IMR-90 (cell line): ENCODE results near the gene IL1RAPL1. TPM values are rescaled to one million over a fixed set of nuclear protein-coding genes. Genes with fewer than 3 reads are reported as not detected.

Source experiments
- ATAC-seq: fragments of 200-7000 bp; cut with Tn5 transposase; 2 replicates; pipeline ENCODE4 v1.9.1; 2020; ENCODE audit warnings: low read depth, mild to moderate bottlenecking, moderate library complexity
- BruUV-seq: library from RNA; stranded (reverse); fragments of 400-500 nt; replicated peaks from 2 replicates; lab custom pipeline; 2021; lab: Mats Ljungman, UMichigan
- CTCF ChIA-PET: fragments of 300-600 bp; formaldehyde crosslinking; extraction: SDS; loops from one replicate; lab custom pipeline; 2021; ENCODE audit warnings: antibody characterized with exemption; lab: Yijun Ruan, JAX
- POLR2A ChIA-PET: fragments of 300-600 bp; sonication (Branson Sonifier 250); formaldehyde crosslinking; loops from one replicate; lab custom pipeline; 2022; ENCODE audit warnings: antibody characterized with exemption; ENCODE audit not compliant: unreplicated experiment; lab: Charles Lee
- DNase-seq: peaks from one replicate; pipeline ENCODE4 v3.0.0; 2013
- H2AFZ ChIP-seq: replicated peaks from 2 replicates; pipeline ENCODE3; 2013; ENCODE audit warnings: low read length, mild to moderate bottlenecking; ENCODE audit not compliant: poor library complexity
- H2AK5ac ChIP-seq: 2 replicates; pipeline ENCODE4 v1.6.1; 2013; ENCODE audit warnings: low read depth, low read length, inconsistent platforms
- H2AK9ac ChIP-seq: replicated peaks from 2 replicates; pipeline ENCODE3; 2013; ENCODE audit warnings: mild to moderate bottlenecking, low read depth, low read length, moderate library complexity; ENCODE audit not compliant: poor library complexity
- H2BK120ac ChIP-seq: 2 replicates; pipeline ENCODE4 v1.6.1; 2013; ENCODE audit warnings: low read depth, low read length, inconsistent platforms
- H2BK15ac ChIP-seq: 3 replicates; pipeline ENCODE4 v1.6.1; 2013; ENCODE audit warnings: low read depth, low read length, inconsistent platforms
- H2BK20ac ChIP-seq: 2 replicates; pipeline ENCODE4 v1.6.1; 2013; ENCODE audit warnings: low read depth, mild to moderate bottlenecking, inconsistent platforms, low read length, moderate library complexity
- H2BK5ac ChIP-seq: 2 replicates; pipeline ENCODE4 v1.6.1; 2013; ENCODE audit warnings: mild to moderate bottlenecking, low read depth, low read length, inconsistent platforms; ENCODE audit not compliant: poor library complexity, severe bottlenecking
- H3K14ac ChIP-seq: replicated peaks from 2 replicates; pipeline ENCODE4 v1.6.1; 2013; ENCODE audit warnings: low read depth, low read length, inconsistent platforms
- H3K18ac ChIP-seq: 2 replicates; pipeline ENCODE4 v1.6.1; 2013; ENCODE audit warnings: low read depth, low read length, control low read depth
- H3K23ac ChIP-seq: 2 replicates; pipeline ENCODE4 v1.6.1; 2013; ENCODE audit warnings: low read depth, low read length, inconsistent platforms
- H3K27ac ChIP-seq: 2 replicates; pipeline ENCODE4 v1.5.1; 2013; ENCODE audit warnings: mild to moderate bottlenecking, control low read depth, low read length; ENCODE audit not compliant: insufficient read depth
- H3K27me3 ChIP-seq: 2 replicates; pipeline ENCODE4 v1.6.1; 2013; ENCODE audit warnings: low read length; ENCODE audit not compliant: control insufficient read depth, insufficient read depth
- H3K36me3 ChIP-seq: 2 replicates; pipeline ENCODE4 v1.6.1; 2013; ENCODE audit warnings: low read length, mixed read lengths; ENCODE audit not compliant: control insufficient read depth, insufficient read depth
- H3K4ac ChIP-seq: 2 replicates; pipeline ENCODE4 v1.6.1; 2013; ENCODE audit warnings: low read depth, low read length, inconsistent platforms
- H3K4me1 ChIP-seq: 2 replicates; pipeline ENCODE4 v1.6.1; 2013; ENCODE audit warnings: low read length, mixed read lengths; ENCODE audit not compliant: control insufficient read depth, insufficient read depth
- H3K4me2 ChIP-seq: 2 replicates; pipeline ENCODE4 v1.6.1; 2013; ENCODE audit warnings: low read depth, mild to moderate bottlenecking, control low read depth, low read length, moderate library complexity
- H3K4me3 ChIP-seq: 2 replicates; pipeline ENCODE4 v1.5.1; 2013; ENCODE audit warnings: low read depth, mild to moderate bottlenecking, control low read depth, low read length, moderate library complexity; ENCODE audit not compliant: insufficient read depth
- H3K56ac ChIP-seq: 2 replicates; pipeline ENCODE4 v1.6.1; 2013; ENCODE audit warnings: low read length, inconsistent platforms; ENCODE audit not compliant: insufficient read depth; ENCODE audit errors: extremely low read depth
- H3K79me1 ChIP-seq, 2 experiments: 2 replicates each; pipeline ENCODE4 v1.6.1; 2013; ENCODE audit warnings: low read length in 2 of 2, inconsistent platforms in 1 of 2, low read depth in 1 of 2
- H3K9ac ChIP-seq: 2 replicates; pipeline ENCODE4 v1.6.1; 2013; ENCODE audit warnings: low read depth, low read length, control low read depth
- H3K9me1 ChIP-seq: 2 replicates; pipeline ENCODE4 v1.6.1; 2013; ENCODE audit warnings: low read length, inconsistent platforms; ENCODE audit not compliant: insufficient read depth
- H3K9me3 ChIP-seq: 2 replicates; pipeline ENCODE4 v1.6.1; 2013; ENCODE audit warnings: low read length; ENCODE audit not compliant: control insufficient read depth, insufficient read depth
- H4K20me1 ChIP-seq: 2 replicates; pipeline ENCODE4 v1.6.1; 2013; ENCODE audit warnings: low read length, inconsistent platforms; ENCODE audit not compliant: insufficient read depth
- H4K5ac ChIP-seq: 2 replicates; pipeline ENCODE4 v1.6.1; 2013; ENCODE audit warnings: mild to moderate bottlenecking, low read depth, low read length, control low read depth
- H4K8ac ChIP-seq, 2 experiments: 2 replicates each; pipeline ENCODE4 v1.6.1; 2013; ENCODE audit warnings: low read depth in 2 of 2, low read length in 2 of 2, control low read depth in 1 of 2, inconsistent platforms in 1 of 2
- H4K91ac ChIP-seq: 2 replicates; pipeline ENCODE4 v1.6.1; 2013; ENCODE audit warnings: low read depth, low read length, inconsistent platforms; ENCODE audit not compliant: insufficient read depth
- MXI1 ChIP-seq: IDR thresholded peaks from 2 replicates; pipeline ENCODE4 v1.6.1; 2012; ENCODE audit warnings: low read depth, mild to moderate bottlenecking, low read length, moderate library complexity, borderline replicate concordance
- RCOR1 ChIP-seq: IDR thresholded peaks from 2 replicates; pipeline ENCODE4 v1.6.1; 2012; ENCODE audit warnings: mild to moderate bottlenecking, low read length, improper control_type of control experiment; ENCODE audit not compliant: insufficient replicate concordance
- RFX5 ChIP-seq: IDR thresholded peaks from 2 replicates; pipeline ENCODE4 v1.8.0; 2012; ENCODE audit warnings: low read depth, mild to moderate bottlenecking, low read length, moderate library complexity
- USF2 ChIP-seq: fragments of 150-350 bp; IDR thresholded peaks from 2 replicates; pipeline ENCODE4 v1.6.1; 2017; ENCODE audit warnings: mild to moderate bottlenecking, antibody characterized with exemption, low read length, low read depth
- WGBS, 2 experiments: methylation state at CpG; one replicate each; pipeline versions ENCODE4 v1.1.5 to v1.1.7; 2013; ENCODE audit warnings: missing lambda C conversion rate in 2 of 2; ENCODE audit not compliant: insufficient read length in 1 of 2; ENCODE audit errors: extremely low coverage in 2 of 2; 5-methylcytosine and 5-hydroxymethylcytosine counted together
- dilution Hi-C: fragments of 300-500 bp; cut with HindIII; formaldehyde crosslinking; loops from one replicate; pipeline ENCODE4 v1.14.3; 2018; ENCODE audit warnings: low sequenced_read_pairs; ENCODE audit not compliant: unreplicated experiment
- in situ Hi-C: fragments of 300-500 bp; cut with MboI; formaldehyde crosslinking; loops from 3 replicates; pipeline ENCODE4 v1.14.3; 2019; ENCODE audit warnings: low sequenced_read_pairs, inconsistent platforms, mixed read lengths
- intact Hi-C: fragments of 100-400 bp; cut with micrococcal nuclease; formaldehyde crosslinking; loops from 2 replicates; pipeline ENCODE4 v1.10.0; 2022
- polyA plus RNA-seq, 3 experiments: library from polyadenylated mRNA; depleted of rRNA; stranded (reverse); fragments of >200 nt; gene quantifications; 2 replicates each; pipeline ENCODE4 v1.2.3, GENCODE V29; 2012; ENCODE audit warnings: low replicate concordance in 1 of 3
- total RNA-seq: library from RNA; depleted of rRNA; stranded (reverse); fragments of >200 nt; gene quantifications from 2 replicates; pipeline ENCODE4 v1.2.3, GENCODE V29; 2012

Gene IL1RAPL1
- total and polyA plus RNA-seq, 2 of the 4 experiments (the other 2 are of a cell fraction) = 1.5 to 9.0 TPM

DNA sequence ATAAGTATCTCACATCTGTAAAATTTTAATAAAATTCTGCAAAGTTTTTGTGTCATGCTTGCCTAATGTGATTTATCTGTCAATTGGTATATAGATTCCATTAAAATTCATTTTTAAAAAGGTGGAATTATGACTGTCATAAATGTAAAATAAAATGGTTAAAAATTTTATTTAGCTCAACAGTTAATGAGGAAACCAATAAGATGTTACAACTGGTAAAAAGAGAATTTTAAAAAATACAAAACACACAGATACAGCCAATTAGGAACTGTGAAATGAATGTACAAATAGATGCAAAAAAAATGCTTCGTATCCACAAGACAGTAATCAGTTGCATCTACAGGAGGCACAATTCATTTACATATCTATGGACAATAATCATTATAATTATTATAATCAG lies 297.6 kb downstream of the IL1RAPL1 start:
- Histone ChIP-seq H3K18ac (no peak overlapping the region), H2AK5ac (no peak overlapping the region), H4K8ac (no peak overlapping the region), H3K14ac (no peak overlapping the region), H3K79me1 (no peaks in the 10 kb centered on the region), H2BK5ac (no peak overlapping the region), H3K9ac (no peak overlapping the region), H2BK15ac (no peak overlapping the region), H3K23ac (no peak overlapping the region), H3K36me3 (no peaks in the 10 kb centered on the region), H3K56ac (no peak overlapping the region), H3K27ac (no peak overlapping the region), H4K91ac (no peak overlapping the region), H2BK20ac (no peak overlapping the region), H3K4me1 (no peaks in the 10 kb centered on the region), H4K20me1 (no peaks in the 10 kb centered on the region), H2AFZ (no peak overlapping the region), H3K4me2 (no peak overlapping the region), H3K4me3 (no peak overlapping the region), H2AK9ac (no peak overlapping the region), H2BK120ac (no peak overlapping the region), H4K5ac (no peak overlapping the region), H3K9me3 (no peaks in the 10 kb centered on the region), H3K27me3 (no peaks in the 10 kb centered on the region), H3K4ac (no peak overlapping the region), H3K9me1 (no peaks in the 10 kb centered on the region)
- ATAC-seq (no peak), DNase-seq (no peak)
- dilution Hi-C loops = no loop called here
- TF ChIP-seq RCOR1 (no peak), RFX5 (no peak), MXI1 (no peak), USF2 (no peak)
- no TSS peak for BruUV-seq
- CTCF ChIA-PET = no interaction called here
- intact Hi-C loops = no loop called here
- in situ Hi-C loops = no loop called here
- WGBS, 2 experiments = no CpG with 5 or more reads among the region's 1 CpG
- POLR2A ChIA-PET = no interaction called here
